COLO829 (cell line): ENCODE measurements around the gene CAPN7.
A peak's percentile ranks its signal among the peaks of the same experiment; 100 is the strongest.
"Not testable (repeated sequence)": the region's sequence is repeated elsewhere in the genome, so short reads cannot be mapped to it uniquely, and the experiment has no call there.

ENCODE experiments used
- DNase-seq: peaks from one replicate; pipeline ENCODE4 v3.0.0; 2012; ENCODE audit warnings: low spot score

The CAPN7 gene

GRCh38 chr3:15205934-15206661 is at the start of gene CAPN7:
Gene CAPN7 (plus strand): TSS chr3:15206246. CDS start chr3:15206496, 250 bp downstream.
- peak; percentile 77 for DNase-seq

- DNase-seq = no peak
These were observed 48.6 kb upstream of the CAPN7 start for GRCh38 chr3:15157441-15157840.

GRCh38 chr3:15159501-15160136 is 46.4 kb upstream of the CAPN7 start:
- DNase-seq = no peak

GRCh38 chr3:15160662-15161061 is 45.4 kb upstream of the CAPN7 start:
- no peak for DNase-seq

- DNase-seq = no peak
These were observed 44.9 kb upstream of the CAPN7 start for GRCh38 chr3:15161133-15161532.

GRCh38 chr3:15163656-15164055 is 42.4 kb upstream of the CAPN7 start:
- not testable (repeated sequence) for DNase-seq

- DNase-seq = no peak
These were observed 41.7 kb upstream of the CAPN7 start for GRCh38 chr3:15164340-15164739.

GRCh38 chr3:15165061-15165460 is 41.0 kb upstream of the CAPN7 start:
- DNase-seq = no peak

GRCh38 chr3:15166391-15166790 is 39.7 kb upstream of the CAPN7 start:
- not testable (repeated sequence) for DNase-seq

- DNase-seq = no peak
These were observed 35.0 kb upstream of the CAPN7 start for GRCh38 chr3:15171096-15171495.

- DNase-seq = no peak
These were observed 33.2 kb upstream of the CAPN7 start for GRCh38 chr3:15172806-15173205.

GRCh38 chr3:15174953-15175352 is 31.1 kb upstream of the CAPN7 start:
- DNase-seq = no peak

GRCh38 chr3:15175605-15176004 is 30.4 kb upstream of the CAPN7 start:
- no peak for DNase-seq

GRCh38 chr3:15180042-15180611 is 25.9 kb upstream of the CAPN7 start:
- DNase-seq = no peak

GRCh38 chr3:15181511-15181910 is 24.5 kb upstream of the CAPN7 start:
- no peak for DNase-seq

- no peak for DNase-seq
These were observed 24.1 kb upstream of the CAPN7 start for GRCh38 chr3:15181963-15182362.

- DNase-seq = no peak
These were observed 23.0 kb upstream of the CAPN7 start for GRCh38 chr3:15183011-15183410.

GRCh38 chr3:15185404-15185803 is 20.6 kb upstream of the CAPN7 start:
- no peak for DNase-seq

- DNase-seq = no peak
These were observed 20.0 kb upstream of the CAPN7 start for GRCh38 chr3:15186101-15186476.

GRCh38 chr3:15186477-15187164 is 19.4 kb upstream of the CAPN7 start:
- DNase-seq = not testable (repeated sequence)

GRCh38 chr3:15197340-15198029 is 8.6 kb upstream of the CAPN7 start:
- DNase-seq = no peak

- DNase-seq = no peak
These were observed 7.4 kb upstream of the CAPN7 start for GRCh38 chr3:15198686-15199085.
